ENCODE data around the gene ATXN7.

- TF ChIP-seq POLR2AphosphoS5 (IDR thresholded peaks at IDR 0.05; ENCODE audit: low read depth, low read length) = no peak
- TF ChIP-seq SIN3A (IDR thresholded peaks at IDR 0.05; ENCODE audit: borderline replicate concordance, insufficient read depth, low read length) = no peak
- no peak for TF ChIP-seq REST (IDR thresholded peaks at IDR 0.05; ENCODE audit: insufficient read depth in 1 of 2, low read depth in 2 of 2, low read length in 2 of 2)
- TF ChIP-seq TAF1 (IDR thresholded peaks at IDR 0.05; ENCODE audit: borderline replicate concordance, insufficient read depth, low read length) = no peak
Observed at GRCh38 chr3:63995086-63995485, 131.4 kb downstream of the ATXN7 start.

Measured in PFSK-1 (cell line).